Activated CD8-positive, alpha-beta memory T cell treated with anti-CD3 and anti-CD28 coated beads, Interleukin-2, amount 50 U/mL, for 1 hour (primary cell): ENCODE measurements around the gene NEK6.

Experiments used
- DNase-seq: peaks from one replicate; pipeline ENCODE4 v3.0.0-alpha.2; 2020; ENCODE audit errors: extremely low read depth

NEK6 gene

DNA sequence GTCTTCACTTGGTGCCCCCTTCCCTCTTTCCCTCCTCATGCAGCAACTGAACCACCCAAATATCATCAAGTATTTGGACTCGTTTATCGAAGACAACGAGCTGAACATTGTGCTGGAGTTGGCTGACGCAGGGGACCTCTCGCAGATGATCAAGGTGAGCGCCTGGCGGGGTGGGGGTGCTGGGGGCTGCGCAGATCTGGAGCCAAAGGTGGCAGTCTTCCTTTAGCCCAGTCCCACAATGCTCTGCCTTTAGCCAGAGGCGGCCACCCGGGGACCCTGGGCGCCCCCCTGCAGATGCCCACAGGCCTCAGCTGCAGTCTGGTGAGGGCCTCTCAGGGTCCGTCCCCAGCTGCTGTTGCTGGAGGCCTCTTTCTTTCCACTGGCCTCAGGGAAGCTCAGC is 63.7 kb downstream of the NEK6 start:
- DNase-seq, result no peak

DNA sequence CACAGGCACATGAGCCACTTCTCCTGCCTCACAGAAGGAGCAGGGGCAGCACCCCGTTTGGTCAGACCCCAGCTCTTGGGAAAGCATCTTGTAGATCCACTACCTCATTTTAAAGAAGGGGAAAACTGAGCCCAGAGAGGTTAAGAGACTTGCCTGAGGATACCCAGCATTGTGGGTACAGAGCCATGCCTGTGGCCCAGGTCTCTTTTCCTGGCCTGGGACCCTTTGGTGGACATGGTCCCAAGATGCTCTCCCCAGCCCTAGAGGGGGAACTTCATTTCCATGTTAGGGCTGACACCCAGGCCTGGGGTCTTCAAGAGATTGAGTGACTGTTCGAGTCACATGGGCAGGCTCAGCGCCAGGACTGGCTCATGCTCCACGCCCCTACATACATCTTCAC is 64.2 kb downstream of the NEK6 start:
- DNase-seq, result no peak

DNA sequence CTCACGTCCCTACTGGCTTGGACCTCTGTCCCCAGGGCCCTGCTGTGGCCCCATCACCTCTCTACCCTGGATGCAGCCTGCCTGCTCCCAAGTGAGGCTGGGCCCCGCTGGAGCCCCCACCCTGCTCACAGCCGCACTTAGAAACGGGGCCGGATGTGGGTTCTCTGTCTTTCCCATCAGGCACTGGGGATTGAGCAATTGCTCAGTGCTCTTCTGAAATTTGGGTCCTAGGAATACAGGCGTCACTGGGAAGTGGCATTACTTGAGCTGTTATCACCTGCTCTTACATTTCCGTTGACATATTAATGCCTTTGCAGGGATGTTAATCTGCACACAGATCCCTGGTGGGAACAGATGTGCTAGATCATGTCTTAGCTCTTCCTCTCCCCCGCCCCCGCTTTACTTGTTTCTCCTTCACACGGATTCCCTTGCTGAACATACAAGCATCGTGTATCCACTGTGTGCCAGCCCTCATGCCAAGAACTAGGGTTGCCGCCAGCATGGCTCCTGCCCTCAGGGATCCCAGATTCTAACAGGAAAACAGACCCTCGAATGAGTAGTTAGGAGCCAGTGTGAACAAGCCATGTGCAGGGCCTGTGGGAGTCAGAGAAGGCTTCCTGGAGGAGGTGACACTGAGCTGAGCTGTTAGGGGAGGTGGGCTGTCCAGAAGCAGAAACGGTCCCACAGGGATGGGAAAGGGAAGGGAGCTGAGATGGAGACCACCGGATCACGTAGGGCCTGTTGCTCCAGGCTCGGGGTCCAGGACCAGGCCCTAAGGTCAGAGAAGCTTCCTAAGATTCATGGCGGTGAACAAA is 65.1 kb downstream of the NEK6 start:
- DNase-seq, result no peak

DNA sequence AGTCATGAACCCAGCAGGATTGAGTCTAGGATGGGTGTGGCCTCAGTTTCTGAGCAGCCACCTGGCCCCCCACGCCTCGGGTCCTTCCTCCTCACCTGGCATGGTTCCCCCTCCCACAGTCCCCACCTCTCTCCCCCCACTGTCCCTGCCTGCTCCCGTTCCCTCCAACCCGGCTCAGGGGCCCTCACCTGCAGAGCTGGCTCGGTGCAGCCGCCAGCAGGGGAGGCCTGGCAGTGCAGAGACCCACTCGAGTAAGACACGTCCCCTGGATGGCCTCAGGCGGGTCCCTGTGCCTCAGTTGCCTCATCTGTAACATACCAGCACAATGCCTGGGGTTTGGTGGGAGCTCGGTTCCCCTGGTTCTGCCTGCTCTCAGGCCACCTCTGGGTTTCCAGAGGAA is 66.2 kb downstream of the NEK6 start:
- DNase-seq, result no peak

DNA sequence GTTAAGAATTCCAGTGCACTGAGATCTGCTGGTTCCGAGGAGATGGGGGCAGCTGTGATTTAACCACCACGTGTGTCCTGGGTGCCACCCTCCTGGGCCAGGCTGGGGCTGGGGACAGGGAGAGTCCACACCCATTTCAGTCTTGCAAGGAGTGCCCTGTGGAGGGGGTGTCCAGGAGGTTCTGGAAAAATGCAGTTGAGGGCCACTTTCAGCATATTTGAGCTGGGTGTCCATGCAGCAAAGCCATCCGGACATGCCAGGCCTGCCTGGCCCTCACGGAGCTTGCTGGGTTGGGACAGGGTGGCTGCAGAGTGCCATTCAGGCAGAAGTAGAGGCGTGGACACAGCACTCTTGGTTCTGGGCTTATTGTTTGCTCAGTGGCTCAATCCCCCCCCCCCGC is 68.1 kb downstream of the NEK6 start:
- DNase-seq, result no peak

DNA sequence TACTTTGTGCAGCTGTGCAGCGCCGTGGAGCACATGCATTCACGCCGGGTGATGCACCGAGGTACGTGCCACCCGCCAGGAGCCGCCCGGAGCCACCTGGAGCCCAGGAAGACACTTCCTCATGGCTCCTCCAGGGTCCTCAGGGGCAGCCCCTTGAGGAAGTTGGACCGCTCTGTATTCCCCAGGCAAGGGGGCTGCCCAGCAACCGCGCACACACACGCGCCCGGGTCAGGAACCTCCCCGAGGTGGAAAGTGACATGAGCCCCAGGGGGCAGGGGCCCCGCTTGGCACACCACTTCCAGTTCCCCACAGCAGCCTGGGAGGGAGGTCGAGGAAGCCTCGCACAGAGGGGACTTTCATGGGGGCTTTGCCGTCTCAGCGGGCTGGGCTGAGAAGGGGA is 68.6 kb downstream of the NEK6 start:
- DNase-seq, result no peak

DNA sequence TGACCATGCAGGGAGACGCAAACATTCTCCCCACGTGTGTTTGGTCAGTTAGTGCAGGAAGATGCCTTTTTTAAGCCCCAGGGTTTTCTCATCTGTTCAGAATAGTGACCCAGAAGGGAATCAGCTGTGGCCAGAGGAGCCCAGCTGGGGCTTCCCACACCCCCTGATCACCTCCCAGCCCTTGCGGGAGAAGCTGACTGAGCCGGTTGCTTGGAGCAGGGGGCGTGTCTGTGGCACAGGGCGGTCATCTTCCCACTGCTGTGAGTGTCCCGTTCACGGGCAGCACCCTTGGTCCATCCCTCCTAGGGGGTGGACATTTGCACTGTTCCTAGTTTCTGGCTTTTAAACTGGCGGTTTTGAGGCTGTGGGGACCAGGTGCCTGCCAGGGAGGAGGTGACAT is 69.7 kb downstream of the NEK6 start:
- DNase-seq, result no peak

DNA sequence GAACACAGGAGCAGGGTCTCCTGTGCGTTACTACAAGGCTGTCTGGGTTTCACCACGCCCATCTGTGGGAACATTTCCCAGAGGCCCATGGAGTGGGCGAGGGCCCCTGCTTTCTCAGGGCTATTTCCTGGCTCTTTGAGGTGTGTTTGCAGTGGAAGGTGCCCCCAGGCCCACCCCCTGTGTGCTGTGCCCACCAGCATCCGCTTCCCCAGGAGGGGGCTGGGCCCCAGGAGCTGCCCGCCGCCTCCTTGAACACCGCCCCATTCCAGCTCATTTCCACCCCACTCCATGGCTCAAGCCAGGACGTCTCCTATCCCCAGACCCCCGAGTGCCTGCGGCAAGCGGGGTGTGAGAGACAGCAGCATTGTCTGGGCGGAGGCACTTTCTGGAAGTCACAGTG is 70.5 kb downstream of the NEK6 start:
- no peak for DNase-seq

DNA sequence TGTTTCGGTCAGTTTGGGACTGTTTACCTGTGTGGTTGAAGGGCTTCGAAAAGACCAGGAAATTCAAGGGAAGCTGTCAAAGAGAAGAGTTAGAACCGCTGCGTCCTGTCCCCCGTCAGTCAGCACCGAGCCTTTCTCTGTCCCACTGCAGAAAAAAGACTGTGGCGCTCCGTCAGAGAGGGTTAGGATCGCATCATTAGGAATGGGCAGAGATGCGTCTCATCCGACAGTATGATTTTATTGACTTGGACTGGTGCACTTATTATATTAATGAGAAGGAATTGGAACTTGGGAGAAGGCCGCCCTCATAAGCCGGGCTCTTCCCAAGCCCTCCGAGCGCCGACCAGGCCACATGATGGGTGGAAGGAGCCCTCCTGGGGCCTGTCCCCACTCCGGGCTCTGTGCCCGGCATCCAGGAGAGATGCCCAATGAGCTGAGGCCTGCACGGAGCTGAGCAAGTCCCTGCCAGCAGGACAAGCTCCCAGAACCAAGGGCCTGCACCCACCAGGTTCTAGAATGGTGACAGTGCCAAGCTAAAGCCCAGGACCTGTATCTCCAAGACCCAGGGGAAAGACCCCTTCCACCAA is 71.5 kb downstream of the NEK6 start:
- DNase-seq, result no peak

DNA sequence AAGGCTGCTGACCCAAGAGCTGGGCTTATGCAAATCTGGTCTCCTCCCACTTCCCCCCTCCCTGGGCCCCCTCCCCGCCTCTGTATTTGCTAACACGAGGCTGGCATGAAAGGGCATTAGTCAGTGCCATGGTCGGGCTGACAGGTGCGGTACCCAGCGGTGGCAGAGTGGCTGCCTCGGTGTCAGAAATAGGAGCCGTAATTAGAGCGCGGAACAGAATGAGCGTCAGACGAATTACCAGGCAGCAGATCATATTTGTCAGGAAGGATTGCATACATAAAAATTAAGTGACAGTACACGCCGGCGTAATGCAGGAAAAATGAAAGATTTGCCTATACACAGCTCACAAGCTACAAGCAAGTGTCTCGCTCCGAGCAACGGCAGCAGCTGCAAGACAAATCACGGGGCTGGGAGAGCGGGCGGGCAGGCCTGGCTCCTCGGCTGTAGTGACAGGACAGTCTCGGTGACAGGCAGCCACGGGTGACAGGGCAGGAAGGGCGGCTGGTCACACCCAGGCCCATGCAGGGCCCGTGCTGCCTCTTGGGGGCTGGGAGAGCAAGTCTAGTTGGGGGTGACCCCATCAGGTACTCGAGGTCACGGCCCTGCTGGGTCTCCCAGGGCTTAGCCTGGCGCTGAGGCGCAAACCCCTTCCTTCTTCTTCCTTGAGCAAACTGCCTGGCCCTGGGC is 72.4 kb downstream of the NEK6 start:
- no peak for DNase-seq

DNA sequence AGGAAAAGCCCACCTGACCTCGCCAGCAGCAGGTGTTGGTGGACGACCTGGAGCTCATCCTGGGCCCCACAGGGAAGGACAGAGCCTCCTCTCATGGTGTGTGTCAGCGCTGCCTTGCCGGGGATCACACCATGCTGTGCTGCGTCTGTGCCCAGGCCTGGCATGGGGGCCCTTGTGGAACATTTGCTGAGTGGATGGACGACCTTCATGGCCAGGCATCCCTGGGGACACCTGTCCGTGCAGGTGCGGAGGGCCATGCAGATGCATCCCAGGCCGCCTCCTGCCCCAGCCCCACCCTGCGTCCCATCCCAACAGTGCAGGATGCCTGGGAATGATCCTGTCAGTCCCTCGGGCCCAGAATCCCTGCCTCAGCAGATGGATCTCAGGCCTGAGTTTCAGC is 73.8 kb downstream of the NEK6 start:
- DNase-seq, result no peak

DNA sequence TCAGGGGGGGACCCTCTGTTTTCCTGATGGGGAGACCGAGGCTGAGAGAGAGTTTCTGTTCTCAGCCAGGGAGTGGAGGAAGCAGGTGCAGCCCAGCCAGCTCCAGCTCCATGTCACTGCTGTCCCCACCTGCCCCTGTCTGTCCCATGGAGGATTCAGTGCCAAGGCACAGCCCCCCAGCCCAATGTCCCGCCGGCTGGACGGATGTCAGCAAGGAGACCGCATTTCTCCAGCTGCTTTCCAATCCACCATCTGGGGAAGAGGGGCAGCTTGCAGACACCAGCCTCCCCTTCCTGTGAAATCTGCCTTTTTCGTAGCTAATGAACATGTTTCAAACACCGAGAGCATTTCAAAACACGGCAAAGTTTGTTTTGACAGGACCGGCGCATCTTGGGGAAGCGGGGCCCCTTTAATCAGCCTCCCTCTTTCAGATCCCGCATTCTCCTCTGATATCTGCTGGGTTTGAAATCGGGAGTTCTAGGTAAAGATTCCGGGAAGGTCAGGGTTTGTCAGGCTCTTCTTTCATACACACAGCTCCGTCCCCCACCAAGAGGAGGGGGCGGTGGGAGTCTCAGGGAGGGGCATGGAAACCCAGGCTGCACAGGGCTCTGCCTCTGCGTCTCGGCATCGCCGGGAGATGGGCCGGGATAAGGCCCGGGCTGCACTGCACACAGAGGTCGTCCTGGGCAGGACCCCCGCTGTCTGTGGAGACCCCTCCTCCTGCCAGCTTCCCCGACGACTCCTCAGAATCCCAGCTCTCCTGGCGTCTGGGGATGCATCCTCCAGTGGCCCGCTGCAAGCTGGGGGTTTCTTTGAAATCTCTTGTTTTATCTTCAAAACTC is 74.8 kb downstream of the NEK6 start:
- DNase-seq, result no peak

DNA sequence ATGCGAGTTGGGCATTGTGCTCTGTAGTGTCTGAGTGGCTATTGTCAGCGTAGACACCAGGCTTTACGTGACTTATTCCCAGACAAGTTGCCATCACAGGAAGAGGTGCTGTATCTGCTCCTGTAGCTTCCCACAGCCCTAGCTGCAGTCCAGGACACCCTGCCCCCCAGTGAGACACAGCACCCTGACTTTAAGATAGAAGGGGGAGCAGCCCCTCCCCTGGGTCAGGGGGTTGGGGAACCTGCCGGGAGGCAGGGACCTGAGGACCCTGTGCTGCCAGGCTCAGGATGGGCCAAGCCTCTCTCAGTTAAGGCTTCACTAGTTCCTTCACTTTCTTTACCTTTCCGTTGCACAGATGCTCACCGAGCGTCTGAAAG is 75.4 kb downstream of the NEK6 start:
- DNase-seq, result no peak

DNA sequence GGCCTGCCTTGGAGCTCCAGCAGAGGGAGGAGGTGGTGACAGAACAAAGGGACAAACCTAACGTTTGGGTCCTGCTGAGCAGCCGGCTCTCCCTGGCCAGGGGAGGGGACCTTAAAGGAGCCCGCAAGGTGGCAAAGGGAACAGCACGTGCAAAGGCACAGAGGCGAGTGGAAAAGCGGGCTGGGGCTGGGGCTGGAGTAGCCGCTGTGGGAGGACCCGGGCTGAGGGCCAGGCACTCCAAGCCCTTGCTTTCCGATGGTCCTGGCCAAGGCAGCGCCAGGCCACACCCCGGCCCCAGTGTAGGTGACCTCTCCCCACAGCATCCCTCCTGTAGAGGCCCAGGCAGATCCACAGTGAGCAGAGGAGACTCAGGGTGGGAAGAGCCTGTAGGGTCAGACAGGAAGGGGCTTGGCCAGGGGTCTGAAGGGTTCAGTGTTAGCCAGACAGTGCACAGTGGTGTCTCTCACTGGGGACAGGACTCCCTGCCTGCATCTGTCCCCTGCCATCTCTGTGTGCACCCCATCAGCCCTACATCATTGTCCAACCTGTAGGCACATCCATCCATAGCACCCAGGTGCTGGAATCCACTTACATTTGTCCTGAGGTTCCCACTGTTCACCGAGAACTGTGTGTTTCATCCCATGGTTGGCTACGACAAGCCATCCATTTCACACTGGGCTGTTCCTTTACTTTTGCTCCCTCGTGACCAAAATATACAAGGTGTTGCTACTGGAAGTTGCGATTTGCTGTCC is 77.0 kb downstream of the NEK6 start:
- DNase-seq, result no peak

DNA sequence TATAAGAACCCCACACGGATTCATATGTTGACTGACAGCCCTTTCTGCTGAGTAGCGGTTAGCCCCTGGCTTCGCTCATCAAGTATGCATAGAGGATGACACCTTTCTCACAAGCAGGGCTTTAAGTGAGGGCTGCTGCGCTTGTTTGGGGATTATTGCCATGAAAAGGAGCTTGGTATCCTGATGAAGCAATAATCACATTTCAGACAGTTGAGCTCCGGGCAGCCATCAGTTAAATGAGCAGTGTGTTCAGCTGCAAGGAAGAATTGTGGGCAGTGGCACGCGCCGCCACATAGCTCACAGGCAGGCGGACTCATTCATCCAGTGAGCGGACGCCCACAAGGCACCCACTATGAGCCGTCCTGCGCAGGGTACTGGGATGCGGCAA is 77.6 kb downstream of the NEK6 start:
- no peak for DNase-seq

DNA sequence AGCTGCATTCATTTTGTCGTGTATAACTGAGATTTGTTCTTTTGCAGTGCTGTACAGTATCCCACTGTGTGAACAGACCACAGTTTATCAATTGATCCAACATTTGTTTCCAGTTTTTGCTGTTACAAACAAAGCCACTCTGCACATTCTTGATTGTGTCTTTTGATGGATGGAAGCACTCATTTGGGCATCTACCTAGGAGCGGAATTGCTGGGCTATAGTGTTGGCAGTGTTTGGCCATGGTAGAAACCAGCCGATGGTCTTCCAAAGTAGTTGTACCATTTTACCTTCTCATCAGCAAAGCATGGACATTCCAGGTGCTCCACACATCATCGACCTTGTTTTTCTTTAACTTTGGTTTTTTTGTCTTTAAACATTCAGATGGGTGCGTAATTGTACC is 79.8 kb downstream of the NEK6 start:
- no peak for DNase-seq

DNA sequence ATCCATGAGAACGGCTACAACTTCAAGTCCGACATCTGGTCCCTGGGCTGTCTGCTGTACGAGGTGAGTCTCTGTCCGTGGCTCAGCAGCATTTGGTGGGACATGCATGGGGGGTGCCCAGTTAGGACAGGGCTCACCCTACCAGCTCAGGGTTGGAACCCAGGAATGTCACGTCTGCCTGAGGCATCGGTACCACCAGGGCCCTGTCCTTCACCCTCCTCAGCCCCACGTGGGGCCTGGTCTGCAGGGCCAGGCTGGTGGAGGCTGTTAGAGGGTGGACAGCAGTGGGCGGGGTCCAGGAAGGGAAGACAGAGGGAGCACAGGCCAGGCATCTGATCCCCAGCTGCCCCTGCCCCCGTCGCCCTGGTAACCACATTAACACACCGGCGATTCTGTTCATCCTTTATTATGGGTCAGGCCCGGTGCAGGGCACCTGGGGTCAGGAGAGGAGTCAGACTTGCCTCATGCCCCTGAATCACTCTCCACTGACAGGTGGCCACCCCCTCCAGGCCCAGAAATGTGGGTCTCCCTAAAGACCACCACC is 81.9 kb downstream of the NEK6 start:
- no peak for DNase-seq

DNA sequence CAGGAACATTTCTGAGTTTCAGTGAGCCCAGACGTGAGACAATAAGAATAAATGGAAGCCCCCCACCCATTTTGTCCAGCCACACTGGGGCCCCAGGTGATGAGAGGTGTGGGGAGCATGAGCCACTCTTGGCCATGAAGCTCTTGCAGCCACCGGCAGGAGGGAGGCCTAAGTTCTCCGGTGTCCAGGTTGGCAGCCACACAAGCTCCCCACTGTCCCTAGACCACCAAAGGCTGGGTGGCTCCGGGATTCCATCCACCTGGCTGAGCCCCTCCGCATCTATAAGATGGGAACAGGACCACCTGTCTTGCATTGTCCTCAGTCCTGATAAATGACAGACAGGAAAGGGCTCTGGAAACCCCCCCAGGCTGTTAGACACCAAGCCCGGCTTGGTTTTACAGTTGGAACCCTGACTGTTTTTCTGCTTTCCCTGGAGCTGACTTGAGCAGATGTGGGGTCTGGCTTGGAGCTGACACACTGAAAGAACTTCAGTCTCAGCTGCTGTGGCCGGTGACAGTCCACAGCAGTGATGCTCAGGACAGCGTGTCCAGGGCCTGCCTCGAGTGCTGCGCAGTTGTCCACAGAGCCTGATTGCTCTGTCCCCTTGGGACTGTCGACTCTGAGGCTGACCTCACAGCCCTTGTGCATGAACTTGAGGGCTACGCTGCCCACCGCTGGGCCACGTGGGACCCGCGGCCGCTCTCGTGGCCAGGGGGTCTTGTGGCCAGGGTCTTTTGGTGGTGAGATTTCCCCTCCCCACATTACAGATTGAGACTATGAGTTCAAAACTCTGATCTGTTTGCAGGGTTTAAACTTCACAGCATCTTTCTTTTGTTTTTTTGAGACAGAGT is 82.7 kb downstream of the NEK6 start:
- DNase-seq, result no peak

DNA sequence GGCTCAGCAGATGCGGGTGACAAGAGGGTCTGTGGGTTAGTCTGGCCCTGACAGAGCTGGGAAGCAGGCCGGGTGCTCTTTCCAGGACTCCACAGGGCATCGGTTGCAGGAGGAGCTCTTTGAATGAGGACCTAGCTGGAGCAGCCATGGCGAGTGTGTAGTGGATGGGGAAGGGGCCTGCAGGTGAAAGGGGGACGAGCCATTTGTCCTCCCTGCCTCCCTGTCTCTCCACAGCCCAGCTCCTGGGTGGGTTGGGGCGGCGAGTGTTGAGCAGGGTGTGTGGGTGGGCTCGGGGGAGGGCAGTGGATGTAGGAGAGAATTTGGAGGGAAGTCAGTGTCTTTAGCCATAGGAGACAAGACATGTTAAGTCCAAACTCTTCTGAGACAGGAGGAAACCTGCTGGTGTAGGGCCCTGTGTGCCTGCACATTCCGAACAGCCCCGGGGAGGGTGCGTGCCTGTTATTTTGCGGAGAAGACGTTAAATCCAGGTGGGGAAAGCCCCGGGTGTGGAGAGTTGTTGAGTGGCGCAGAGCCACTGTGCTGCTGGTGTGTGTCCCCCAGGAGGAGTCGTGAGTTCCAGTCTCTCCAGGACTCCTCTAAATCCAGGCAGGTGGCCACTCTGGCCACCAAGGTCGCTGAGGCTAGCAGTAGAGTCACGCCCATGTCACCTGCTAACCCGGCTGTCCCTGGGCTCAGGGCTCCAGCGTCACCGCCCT is 83.9 kb downstream of the NEK6 start:
- DNase-seq, result no peak

DNA sequence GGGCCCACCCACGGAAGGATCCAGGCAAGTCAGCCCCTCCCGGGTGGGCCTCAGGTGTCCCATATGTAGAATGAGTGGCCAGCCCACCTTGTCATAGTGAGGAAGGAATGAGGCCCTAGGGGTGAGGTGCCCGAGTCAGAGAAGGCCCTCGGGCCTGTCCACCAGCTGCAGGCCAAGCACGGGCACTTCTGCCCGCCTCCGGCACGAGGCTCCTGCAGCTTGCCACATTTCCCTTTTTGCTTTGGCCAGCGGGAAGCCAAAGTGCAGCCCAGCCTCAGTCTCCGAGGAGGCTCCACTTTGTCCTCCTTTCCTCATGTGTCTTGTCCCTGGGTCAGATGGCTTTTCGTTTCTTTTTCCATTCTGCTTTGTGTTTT is 84.6 kb downstream of the NEK6 start:
- no peak for DNase-seq
